ENCODE results near the gene MYBPC2. TPM values are rescaled to one million over a fixed set of nuclear protein-coding genes. Genes with fewer than 3 reads are reported as not detected.
A peak's percentile ranks its signal among the peaks of the same experiment; 100 is the strongest.

MYBPC2 gene
- total and polyA plus RNA-seq, 9 of the 15 experiments (the other 6 are each of a cell fraction or from before 2014, with no cell fraction given) = 0.01 to 0.14 (median 0.04) TPM; not detected in 6

DNA sequence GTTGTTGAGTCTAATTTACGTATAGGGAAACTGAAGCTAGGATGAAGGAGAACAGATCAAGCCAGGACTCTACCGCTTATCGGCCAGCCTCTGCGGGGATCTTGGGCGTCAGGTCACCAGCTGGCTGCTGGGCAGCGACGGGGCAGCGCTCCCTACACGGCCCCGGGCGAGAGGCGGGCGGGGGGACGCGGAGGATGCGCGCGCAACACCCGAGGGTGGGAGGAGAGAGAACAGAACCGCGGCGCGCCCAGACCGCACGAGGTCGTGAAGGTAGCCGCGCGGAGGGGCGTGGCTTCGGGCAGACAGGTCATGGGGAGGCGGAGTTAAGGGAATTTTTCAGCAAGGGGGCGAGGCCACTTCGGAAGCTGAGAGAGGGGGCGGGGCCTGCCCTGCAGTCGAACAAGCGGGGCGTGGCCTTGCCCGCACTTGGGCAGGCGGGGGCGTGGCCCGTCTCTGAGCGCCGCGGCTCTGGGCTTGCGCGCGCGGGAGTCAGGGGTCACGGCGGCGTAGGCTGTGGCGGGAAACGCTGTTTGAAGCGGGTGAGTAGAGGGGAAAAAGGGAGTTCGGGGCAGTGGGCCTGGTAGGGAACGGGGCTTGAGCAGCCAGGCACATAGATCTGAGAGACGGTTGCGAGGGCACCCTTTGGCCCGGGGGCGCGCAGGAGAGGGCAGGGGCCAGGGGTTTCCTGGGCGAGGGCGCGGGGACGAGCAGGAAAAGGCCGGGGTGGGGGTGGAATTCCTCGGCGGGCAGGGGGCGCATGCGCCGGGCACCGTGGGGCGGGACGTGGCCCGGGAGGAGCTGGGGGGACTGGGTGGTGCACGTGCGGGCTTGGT is 48.6 kb upstream of the MYBPC2 start, which contains the start of gene POLD1 (continued):
- TF ChIP-seq, protein P1, sequence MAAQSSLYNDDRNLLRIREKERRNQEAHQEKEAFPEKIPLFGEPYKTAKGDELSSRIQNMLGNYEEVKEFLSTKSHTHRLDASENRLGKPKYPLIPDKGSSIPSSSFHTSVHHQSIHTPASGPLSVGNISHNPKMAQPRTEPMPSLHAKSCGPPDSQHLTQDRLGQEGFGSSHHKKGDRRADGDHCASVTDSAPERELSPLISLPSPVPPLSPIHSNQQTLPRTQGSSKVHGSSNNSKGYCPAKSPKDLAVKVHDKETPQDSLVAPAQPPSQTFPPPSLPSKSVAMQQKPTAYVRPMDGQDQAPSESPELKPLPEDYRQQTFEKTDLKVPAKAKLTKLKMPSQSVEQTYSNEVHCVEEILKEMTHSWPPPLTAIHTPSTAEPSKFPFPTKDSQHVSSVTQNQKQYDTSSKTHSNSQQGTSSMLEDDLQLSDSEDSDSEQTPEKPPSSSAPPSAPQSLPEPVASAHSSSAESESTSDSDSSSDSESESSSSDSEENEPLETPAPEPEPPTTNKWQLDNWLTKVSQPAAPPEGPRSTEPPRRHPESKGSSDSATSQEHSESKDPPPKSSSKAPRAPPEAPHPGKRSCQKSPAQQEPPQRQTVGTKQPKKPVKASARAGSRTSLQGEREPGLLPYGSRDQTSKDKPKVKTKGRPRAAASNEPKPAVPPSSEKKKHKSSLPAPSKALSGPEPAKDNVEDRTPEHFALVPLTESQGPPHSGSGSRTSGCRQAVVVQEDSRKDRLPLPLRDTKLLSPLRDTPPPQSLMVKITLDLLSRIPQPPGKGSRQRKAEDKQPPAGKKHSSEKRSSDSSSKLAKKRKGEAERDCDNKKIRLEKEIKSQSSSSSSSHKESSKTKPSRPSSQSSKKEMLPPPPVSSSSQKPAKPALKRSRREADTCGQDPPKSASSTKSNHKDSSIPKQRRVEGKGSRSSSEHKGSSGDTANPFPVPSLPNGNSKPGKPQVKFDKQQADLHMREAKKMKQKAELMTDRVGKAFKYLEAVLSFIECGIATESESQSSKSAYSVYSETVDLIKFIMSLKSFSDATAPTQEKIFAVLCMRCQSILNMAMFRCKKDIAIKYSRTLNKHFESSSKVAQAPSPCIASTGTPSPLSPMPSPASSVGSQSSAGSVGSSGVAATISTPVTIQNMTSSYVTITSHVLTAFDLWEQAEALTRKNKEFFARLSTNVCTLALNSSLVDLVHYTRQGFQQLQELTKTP (IDR thresholded peaks at IDR 0.05; ENCODE audit: low read depth in 1 of 2, partially characterized antibody in 2 of 2) = no peak
- TF ChIP-seq RBFOX2 (IDR thresholded peaks at IDR 0.05; ENCODE audit: low read depth, low read length) = peak; percentile 92
- peak; percentile 90 for TF ChIP-seq ELF4 (CRISPR knock-in tag; IDR thresholded peaks at IDR 0.05)
- peak; percentile 74 for TF ChIP-seq ZNF780A (CRISPR knock-in tag; IDR thresholded peaks at IDR 0.05)
- TF ChIP-seq NCOR1 (IDR thresholded peaks at IDR 0.05) = peak; percentile 26
- TF ChIP-seq NFXL1 (CRISPR knock-in tag; IDR thresholded peaks at IDR 0.05) = no peak
- TF ChIP-seq, protein P2, sequence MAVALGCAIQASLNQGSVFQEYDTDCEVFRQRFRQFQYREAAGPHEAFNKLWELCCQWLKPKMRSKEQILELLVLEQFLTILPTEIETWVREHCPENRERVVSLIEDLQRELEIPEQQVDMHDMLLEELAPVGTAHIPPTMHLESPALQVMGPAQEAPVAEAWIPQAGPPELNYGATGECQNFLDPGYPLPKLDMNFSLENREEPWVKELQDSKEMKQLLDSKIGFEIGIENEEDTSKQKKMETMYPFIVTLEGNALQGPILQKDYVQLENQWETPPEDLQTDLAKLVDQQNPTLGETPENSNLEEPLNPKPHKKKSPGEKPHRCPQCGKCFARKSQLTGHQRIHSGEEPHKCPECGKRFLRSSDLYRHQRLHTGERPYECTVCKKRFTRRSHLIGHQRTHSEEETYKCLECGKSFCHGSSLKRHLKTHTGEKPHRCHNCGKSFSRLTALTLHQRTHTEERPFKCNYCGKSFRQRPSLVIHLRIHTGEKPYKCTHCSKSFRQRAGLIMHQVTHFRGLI (CRISPR knock-in tag; IDR thresholded peaks at IDR 0.05) = no peak
- TF ChIP-seq, protein P3, sequence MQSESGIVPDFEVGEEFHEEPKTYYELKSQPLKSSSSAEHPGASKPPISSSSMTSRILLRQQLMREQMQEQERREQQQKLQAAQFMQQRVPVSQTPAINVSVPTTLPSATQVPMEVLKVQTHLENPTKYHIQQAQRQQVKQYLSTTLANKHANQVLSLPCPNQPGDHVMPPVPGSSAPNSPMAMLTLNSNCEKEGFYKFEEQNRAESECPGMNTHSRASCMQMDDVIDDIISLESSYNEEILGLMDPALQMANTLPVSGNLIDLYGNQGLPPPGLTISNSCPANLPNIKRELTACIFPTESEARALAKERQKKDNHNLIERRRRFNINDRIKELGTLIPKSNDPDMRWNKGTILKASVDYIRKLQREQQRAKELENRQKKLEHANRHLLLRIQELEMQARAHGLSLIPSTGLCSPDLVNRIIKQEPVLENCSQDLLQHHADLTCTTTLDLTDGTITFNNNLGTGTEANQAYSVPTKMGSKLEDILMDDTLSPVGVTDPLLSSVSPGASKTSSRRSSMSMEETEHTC (IDR thresholded peaks at IDR 0.05) = peak; percentile 36
- no peak for TF ChIP-seq MYBL2 (IDR thresholded peaks at IDR 0.05; ENCODE audit: low read depth)
- no peak for TF ChIP-seq MYBL2 (CRISPR knock-in tag; IDR thresholded peaks at IDR 0.05; ENCODE audit: borderline replicate concordance)
- TF ChIP-seq ZNF77 (CRISPR knock-in tag; IDR thresholded peaks at IDR 0.05) = 0 out of 2 replicates have a peak, but pooled peaks have one; percentile 83
- TF ChIP-seq ZNF41 (CRISPR knock-in tag; conservative IDR thresholded peaks at IDR 0.05) = peak; percentile 38; the same call in 1 of the 2 replicates
- no peak for TF ChIP-seq SMC3 (conservative IDR thresholded peaks at IDR 0.05; ENCODE audit: insufficient read depth, low read depth, low read length)

Measured in K562 (cell line).